Pericardium fibroblast (primary cell): ENCODE measurements around the gene SNAI1. TPM values are rescaled to one million over a fixed set of nuclear protein-coding genes. Genes with fewer than 3 reads are reported as not detected.

ENCODE experiments used
- total RNA-seq: library from RNA; depleted of rRNA; stranded (reverse); fragments of >200 nt; gene quantifications from 2 replicates; pipeline ENCODE4 v1.2.3, GENCODE V29; 2015

SNAI1 gene
- total RNA-seq: 6.0 and 10.0 TPM in 2 replicates

DNA sequence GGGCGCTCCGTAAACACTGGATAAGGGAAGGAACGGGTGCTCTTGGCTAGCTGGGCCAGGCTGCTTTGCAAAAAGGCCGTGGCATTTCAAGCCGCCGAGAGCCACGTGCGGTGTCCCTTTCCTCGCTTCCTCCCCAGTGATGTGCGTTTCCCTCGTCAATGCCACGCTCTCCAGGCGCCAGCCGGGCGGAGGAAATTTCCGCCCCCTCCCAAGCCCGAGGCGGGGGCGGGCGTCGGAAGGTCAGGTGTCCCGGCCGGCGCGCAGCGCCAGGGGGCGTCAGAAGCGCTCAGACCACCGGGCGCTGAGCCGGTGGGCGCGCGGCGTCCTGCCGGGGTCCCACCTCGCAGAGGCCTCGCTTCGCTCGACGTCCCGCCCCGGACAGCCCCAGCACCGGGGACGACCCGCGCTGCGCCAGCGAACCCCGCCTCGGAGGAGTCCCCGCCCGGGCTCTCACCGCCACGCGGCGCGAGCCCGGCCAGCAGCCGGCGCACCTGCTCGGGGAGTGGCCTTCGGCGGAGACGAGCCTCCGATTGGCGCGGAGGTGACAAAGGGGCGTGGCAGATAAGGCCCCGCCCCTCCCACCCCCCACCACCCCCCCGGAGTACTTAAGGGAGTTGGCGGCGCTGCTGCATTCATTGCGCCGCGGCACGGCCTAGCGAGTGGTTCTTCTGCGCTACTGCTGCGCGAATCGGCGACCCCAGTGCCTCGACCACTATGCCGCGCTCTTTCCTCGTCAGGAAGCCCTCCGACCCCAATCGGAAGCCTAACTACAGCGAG is at the start of gene SNAI1:
Gene SNAI1, plus strand, starts transcription at position 635 of the 777 bp plus-strand sequence. Its CDS starts 80 bp downstream, at position 715.

DNA sequence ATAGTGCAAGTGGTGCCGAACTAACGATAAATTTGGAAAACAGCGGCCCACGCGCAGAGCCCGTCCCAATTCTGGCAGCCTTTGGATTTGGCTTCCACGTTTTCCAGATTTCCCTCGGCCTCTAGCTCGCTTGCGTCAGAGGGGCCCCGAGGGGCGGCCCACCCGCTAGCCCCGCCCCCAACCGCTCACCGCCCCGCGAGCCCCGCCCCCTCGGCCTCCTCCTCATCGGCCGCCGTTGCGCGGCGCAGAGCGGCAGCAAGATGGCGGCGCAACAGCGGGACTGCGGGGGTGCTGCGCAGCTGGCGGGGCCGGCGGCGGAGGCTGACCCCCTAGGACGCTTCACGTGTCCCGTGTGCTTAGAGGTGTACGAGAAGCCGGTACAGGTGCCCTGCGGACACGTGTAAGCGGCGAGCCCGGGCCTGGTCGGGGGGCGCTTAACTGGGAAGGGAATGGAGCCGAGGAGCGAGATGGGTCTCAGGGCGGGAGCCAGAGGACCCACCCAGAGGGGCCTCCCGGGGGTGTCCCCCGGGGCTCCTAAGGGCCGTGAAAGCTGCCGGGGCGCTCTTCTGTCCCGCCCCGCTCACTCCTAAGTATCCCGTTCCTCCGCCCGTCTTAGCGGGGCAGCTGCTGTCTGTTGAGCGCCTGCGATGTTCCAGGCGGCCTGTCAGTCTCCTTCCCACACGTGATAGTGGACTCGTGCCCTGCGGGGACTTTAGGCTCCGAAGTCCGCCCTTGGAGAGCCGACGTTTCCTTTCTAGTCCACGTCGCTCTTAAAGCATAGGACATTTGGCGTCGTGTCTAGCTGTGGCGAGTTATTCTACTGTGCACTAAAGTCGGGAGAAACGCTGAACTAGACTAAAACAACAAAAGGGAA is 46.4 kb upstream of the SNAI1 start, which contains the start of gene RNF114:
Gene RNF114, plus strand, starts transcription at position 245 of the 874 bp plus-strand sequence. Its CDS starts 16 bp downstream, at position 261.

Other genes with a start within 250 kb of the SNAI1 start
- 3.6 and 5.3 TPM in 2 replicates for gene SLC9A8, start 170.2 kb upstream of the SNAI1 start, total RNA-seq
- gene SPATA2, start 67.5 kb upstream of the SNAI1 start, total RNA-seq: 1.5 and 3.0 TPM in 2 replicates
- gene RNF114, start 46.6 kb upstream of the SNAI1 start, total RNA-seq: 76.5 and 95.1 TPM in 2 replicates
- gene UBE2V1, start 130.2 kb downstream of the SNAI1 start, total RNA-seq: 78.8 and 80.1 TPM in 2 replicates
- 34.0 and 56.9 TPM in 2 replicates for gene PEDS1, start 170.7 kb downstream of the SNAI1 start, total RNA-seq
- 101 and 115 TPM in 2 replicates for gene CEBPB, start 207.8 kb downstream of the SNAI1 start, total RNA-seq